ENCODE data around the gene PDPR.
"Not testable (repeated sequence)": the region's sequence is repeated elsewhere in the genome, so short reads cannot be mapped to it uniquely, and the experiment has no call there.

Gene PDPR

GRCh38 chr16:70149296-70149695, 35.2 kb downstream of the PDPR start:
- H3K36me3 ChIP-seq, result peaks cover 86% of the 10 kb centered on the region
- H3K27me3 ChIP-seq, H3K9me3 ChIP-seq, H4K20me1 ChIP-seq, H3K9ac ChIP-seq, H3K4me2 ChIP-seq, H3K27ac ChIP-seq, H3K4me3 ChIP-seq, H3K4me1 ChIP-seq: not testable (repeated sequence)

GRCh38 chr16:70151391-70151790, 37.3 kb downstream of the PDPR start:
- Histone ChIP-seq H3K4me1 (no peaks in the 10 kb centered on the region), H3K4me3 (no peak overlapping the region), H3K9me3 (no peaks in the 10 kb centered on the region), H3K4me2 (no peak overlapping the region), H3K27ac (no peak overlapping the region), H4K20me1 (peaks cover 10% of the 10 kb centered on the region; the same call in 1 of the 2 replicates), H3K27me3 (no peaks in the 10 kb centered on the region), H3K9ac (no peak overlapping the region), H3K36me3 (peaks cover 91% of the 10 kb centered on the region)
- TF ChIP-seq Cebpa-rat (IDR thresholded peaks at IDR 0.05), result no peak

- no peak for TF ChIP-seq Cebpa-rat (IDR thresholded peaks at IDR 0.05)
- no peaks in the 10 kb centered on the region for H3K4me1 ChIP-seq
- H3K4me3 ChIP-seq, result no peak overlapping the region
- H3K27ac ChIP-seq, result no peak overlapping the region
- H4K20me1 ChIP-seq, result peaks cover 16% of the 10 kb centered on the region
- H3K9me3 ChIP-seq, result no peaks in the 10 kb centered on the region
- H3K36me3 ChIP-seq, result peaks cover 97% of the 10 kb centered on the region
- H3K9ac ChIP-seq, result no peak overlapping the region
- H3K27me3 ChIP-seq, result no peaks in the 10 kb centered on the region
- H3K4me2 ChIP-seq, result no peak overlapping the region
Measured at GRCh38 chr16:70151941-70152509, 37.9 kb downstream of the PDPR start.

DNA sequence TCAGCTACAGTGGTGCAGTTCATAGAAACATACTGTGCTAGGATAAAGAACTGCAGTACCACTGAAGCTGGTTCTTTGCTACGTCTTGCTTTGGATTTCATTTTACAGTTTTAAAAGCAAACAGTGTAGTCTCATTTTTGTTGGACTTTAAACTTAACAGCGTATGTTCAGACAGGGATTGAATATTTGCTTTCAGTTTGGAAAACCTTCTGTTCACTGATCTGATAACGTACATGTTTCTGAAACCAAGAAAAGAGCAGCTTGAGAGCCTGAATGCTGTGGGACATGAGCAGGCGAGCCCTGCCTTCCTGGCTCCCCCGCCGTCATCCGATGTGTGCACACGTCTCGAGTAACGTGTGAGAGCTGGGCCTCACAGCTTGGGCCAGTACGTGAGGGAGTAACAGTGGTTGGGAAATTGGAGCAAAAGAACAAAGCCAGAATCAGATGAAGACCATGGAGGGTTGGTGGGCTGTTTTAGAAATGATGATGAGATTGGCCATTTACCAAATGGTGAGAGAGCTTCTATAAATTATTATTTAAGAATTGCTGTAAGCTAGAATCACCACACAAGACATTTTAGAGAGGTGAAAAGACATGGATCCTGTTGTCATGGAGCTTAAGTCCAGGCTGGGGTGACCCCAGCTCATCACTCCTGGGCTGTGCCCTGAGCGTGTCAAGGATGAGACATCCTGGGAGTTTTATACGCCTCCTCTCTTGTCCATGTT, 38.6 kb downstream of the PDPR start:
- no peak for TF ChIP-seq Cebpa-rat (IDR thresholded peaks at IDR 0.05)
- Histone ChIP-seq H3K27ac (no peak overlapping the region), H3K4me2 (no peak overlapping the region), H3K9me3 (no peaks in the 10 kb centered on the region), H4K20me1 (peaks cover 24% of the 10 kb centered on the region), H3K4me1 (no peaks in the 10 kb centered on the region), H3K27me3 (no peaks in the 10 kb centered on the region), H3K9ac (no peak overlapping the region), H3K4me3 (no peak overlapping the region), H3K36me3 (peaks cover 100% of the 10 kb centered on the region)

GRCh38 chr16:70154736-70155135, 40.6 kb downstream of the PDPR start:
- not testable (repeated sequence) for H3K4me1 ChIP-seq, H3K4me3 ChIP-seq, H3K9ac ChIP-seq, H3K9me3 ChIP-seq, H3K4me2 ChIP-seq, H3K27me3 ChIP-seq, H3K27ac ChIP-seq
- Histone ChIP-seq H4K20me1 (peaks cover 28% of the 10 kb centered on the region), H3K36me3 (peaks cover 100% of the 10 kb centered on the region)

DNA sequence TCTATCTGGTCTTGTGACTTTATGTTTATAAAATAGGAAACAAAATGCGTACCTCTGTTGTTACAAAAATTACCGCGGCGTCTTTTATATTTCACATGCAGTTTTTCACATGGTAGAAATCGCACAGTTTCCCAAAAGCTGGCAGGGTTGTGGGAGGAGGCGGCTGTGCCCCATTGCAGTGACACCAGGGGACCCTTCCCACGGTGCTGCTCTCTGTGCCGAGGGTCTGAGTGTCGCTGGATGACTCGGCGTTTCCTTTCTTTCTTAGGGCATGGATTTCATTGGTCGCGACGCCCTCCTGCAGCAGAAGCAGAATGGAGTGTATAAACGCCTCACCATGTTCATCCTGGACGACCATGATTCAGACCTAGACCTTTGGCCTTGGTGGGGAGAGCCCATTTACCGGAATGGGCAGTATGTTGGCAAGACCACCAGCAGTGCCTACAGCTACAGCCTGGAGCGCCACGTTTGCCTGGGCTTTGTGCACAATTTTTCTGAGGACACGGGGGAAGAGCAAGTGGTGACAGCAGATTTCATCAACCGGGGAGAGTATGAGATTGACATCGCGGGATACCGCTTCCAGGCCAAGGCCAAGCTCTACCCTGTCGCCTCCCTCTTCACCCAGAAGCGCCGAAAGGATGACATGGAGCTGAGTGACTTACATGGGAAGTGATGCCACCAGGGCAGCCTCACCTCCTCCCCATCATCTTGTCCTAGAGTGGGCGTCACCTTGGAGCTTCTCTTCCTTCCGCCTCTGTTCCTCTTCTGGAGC, 42.3 kb downstream of the PDPR start:
- no peak for TF ChIP-seq Cebpa-rat (IDR thresholded peaks at IDR 0.05)
- no peak overlapping the region for H3K4me3 ChIP-seq
- peaks cover 45% of the 10 kb centered on the region for H4K20me1 ChIP-seq
- H3K36me3 ChIP-seq, result peaks cover 100% of the 10 kb centered on the region
- H3K4me2 ChIP-seq, result no peak overlapping the region
- H3K4me1 ChIP-seq, result no peaks in the 10 kb centered on the region
- H3K9ac ChIP-seq, result no peak overlapping the region
- no peak overlapping the region for H3K27ac ChIP-seq
- H3K9me3 ChIP-seq, result no peaks in the 10 kb centered on the region
- H3K27me3 ChIP-seq, result no peaks in the 10 kb centered on the region

DNA sequence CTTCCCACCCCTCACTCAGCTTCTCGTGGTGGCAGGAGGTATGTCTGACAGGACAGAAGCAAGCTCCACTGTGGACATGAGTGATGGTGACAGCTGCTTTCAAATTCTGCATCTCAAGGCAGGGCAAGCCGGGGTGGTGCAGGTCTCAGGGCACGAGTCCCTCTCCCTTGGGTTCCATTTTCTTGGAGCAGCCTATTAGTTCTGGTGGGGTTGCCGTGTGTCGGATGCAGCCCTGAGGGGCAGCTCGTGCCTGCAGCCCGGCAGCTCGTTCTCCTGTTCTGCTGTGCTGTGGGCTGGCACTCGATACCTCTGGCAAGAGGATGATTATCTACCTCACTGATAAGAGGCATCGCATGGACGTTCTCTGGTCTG, 43.0 kb downstream of the PDPR start:
- peaks cover 100% of the 10 kb centered on the region for H3K36me3 ChIP-seq
- H4K20me1 ChIP-seq, result peaks cover 52% of the 10 kb centered on the region
- no peak overlapping the region for H3K9ac ChIP-seq
- H3K27me3 ChIP-seq, result no peaks in the 10 kb centered on the region
- H3K4me3 ChIP-seq, result no peak overlapping the region
- H3K4me1 ChIP-seq, result no peaks in the 10 kb centered on the region
- no peak overlapping the region for H3K27ac ChIP-seq
- H3K9me3 ChIP-seq, result no peaks in the 10 kb centered on the region
- no peak overlapping the region for H3K4me2 ChIP-seq
- TF ChIP-seq Cebpa-rat (IDR thresholded peaks at IDR 0.05), result no peak

GRCh38 chr16:70157477-70158260, 43.5 kb downstream of the PDPR start:
- Histone ChIP-seq H3K4me2 (no peak overlapping the region), H3K9ac (no peak overlapping the region), H4K20me1 (peaks cover 57% of the 10 kb centered on the region), H3K4me1 (no peaks in the 10 kb centered on the region), H3K9me3 (no peaks in the 10 kb centered on the region), H3K4me3 (no peak overlapping the region), H3K27ac (no peak overlapping the region), H3K36me3 (peaks cover 100% of the 10 kb centered on the region), H3K27me3 (no peaks in the 10 kb centered on the region)
- TF ChIP-seq Cebpa-rat (IDR thresholded peaks at IDR 0.05), result no peak

- H3K9me3 ChIP-seq, result no peaks in the 10 kb centered on the region
- no peak overlapping the region for H3K4me3 ChIP-seq
- H3K4me2 ChIP-seq, result no peak overlapping the region
- no peak overlapping the region for H3K27ac ChIP-seq
- TF ChIP-seq Cebpa-rat (IDR thresholded peaks at IDR 0.05), result no peak
- H3K36me3 ChIP-seq, result peaks cover 97% of the 10 kb centered on the region
- H3K4me1 ChIP-seq, result no peaks in the 10 kb centered on the region
- no peak overlapping the region for H3K9ac ChIP-seq
- H4K20me1 ChIP-seq, result peaks cover 59% of the 10 kb centered on the region
- H3K27me3 ChIP-seq, result no peaks in the 10 kb centered on the region
Measured at GRCh38 chr16:70158261-70158939, 44.3 kb downstream of the PDPR start.
